H9 (cell line): ENCODE results near the gene SLC25A39. TPM values are rescaled to one million over a fixed set of nuclear protein-coding genes. Genes with fewer than 3 reads are reported as not detected.

Experiments
- DNase-seq: peaks from one replicate; pipeline ENCODE4 v3.0.0-alpha.2; 2017
- H2AFZ ChIP-seq: one replicate; pipeline ENCODE4 v1.6.1; 2013; ENCODE audit warnings: mild to moderate bottlenecking, low read length, control low read depth, moderate library complexity
- H2AK5ac ChIP-seq: 2 replicates; pipeline ENCODE4 v1.6.1; 2013; ENCODE audit warnings: low read length, control low read depth, mixed read lengths; ENCODE audit not compliant: insufficient read length
- H2BK120ac ChIP-seq: one replicate; pipeline ENCODE4 v1.6.1; 2013; ENCODE audit warnings: low read depth, mild to moderate bottlenecking, low read length, control low read depth, inconsistent platforms; ENCODE audit not compliant: poor library complexity, severe bottlenecking
- H2BK12ac ChIP-seq: 2 replicates; pipeline ENCODE4 v1.6.1; 2013; ENCODE audit warnings: low read length, control low read depth, mixed read lengths, low read depth; ENCODE audit not compliant: insufficient read length
- H2BK15ac ChIP-seq: 2 replicates; pipeline ENCODE4 v1.6.1; 2013; ENCODE audit warnings: low read depth, low read length, control low read depth
- H2BK20ac ChIP-seq: one replicate; pipeline ENCODE4 v1.6.1; 2013; ENCODE audit warnings: low read depth, mild to moderate bottlenecking, low read length, control low read depth, inconsistent platforms; ENCODE audit not compliant: poor library complexity, severe bottlenecking
- H2BK5ac ChIP-seq: 2 replicates; pipeline ENCODE4 v1.6.1; 2013; ENCODE audit warnings: low read length, control low read depth, mixed read lengths; ENCODE audit not compliant: insufficient read length
- H3K14ac ChIP-seq: 2 replicates; pipeline ENCODE4 v1.6.1; 2013; ENCODE audit warnings: low read length, control low read depth; ENCODE audit not compliant: insufficient read depth
- H3K18ac ChIP-seq: 2 replicates; pipeline ENCODE4 v1.6.1; 2013; ENCODE audit warnings: low read depth, mild to moderate bottlenecking, mixed read lengths, low read length, control low read depth; ENCODE audit not compliant: insufficient read length
- H3K23ac ChIP-seq: 2 replicates; pipeline ENCODE4 v1.6.1; 2013; ENCODE audit warnings: low read length, control low read depth, mixed read lengths, low read depth; ENCODE audit not compliant: insufficient read length
- H3K23me2 ChIP-seq: 2 replicates; pipeline ENCODE4 v1.6.1; 2013; ENCODE audit warnings: low read depth, mild to moderate bottlenecking, mixed read lengths, low read length, control low read depth; ENCODE audit not compliant: insufficient read length, poor library complexity, severe bottlenecking
- H3K27ac ChIP-seq: 2 replicates; pipeline ENCODE4 v1.5.1; 2013; ENCODE audit warnings: low read length, control low read depth, mixed read lengths, low read depth; ENCODE audit not compliant: insufficient read length
- H3K27me3 ChIP-seq: 2 replicates; pipeline ENCODE4 v1.6.1; 2013; ENCODE audit warnings: low read length, control low read depth, inconsistent platforms; ENCODE audit not compliant: insufficient read depth
- H3K4ac ChIP-seq: 2 replicates; pipeline ENCODE4 v1.6.1; 2013; ENCODE audit warnings: low read depth, mild to moderate bottlenecking, control low read depth, inconsistent platforms, low read length, moderate library complexity
- H3K4me1 ChIP-seq: 2 replicates; pipeline ENCODE4 v1.6.1; 2013; ENCODE audit warnings: low read length, control low read depth, inconsistent platforms; ENCODE audit not compliant: insufficient read depth
- H3K4me2 ChIP-seq: 2 replicates; pipeline ENCODE4 v1.6.1; 2013; ENCODE audit warnings: low read length, control low read depth, mixed read lengths; ENCODE audit not compliant: insufficient read length, insufficient read depth
- H3K56ac ChIP-seq: 2 replicates; pipeline ENCODE4 v1.6.1; 2013; ENCODE audit warnings: low read depth, mild to moderate bottlenecking, mixed read lengths, low read length, control low read depth; ENCODE audit not compliant: insufficient read length
- H3K79me1 ChIP-seq: 2 replicates; pipeline ENCODE4 v1.6.1; 2013; ENCODE audit warnings: low read depth, mild to moderate bottlenecking, moderate library complexity, low read length, control low read depth, inconsistent platforms; ENCODE audit not compliant: insufficient read depth, poor library complexity, severe bottlenecking
- H3K79me2 ChIP-seq: 2 replicates; pipeline ENCODE4 v1.6.1; 2013; ENCODE audit warnings: low read length, control low read depth, inconsistent platforms; ENCODE audit not compliant: insufficient read depth
- H3K9ac ChIP-seq: 2 replicates; pipeline ENCODE4 v1.6.1; 2013; ENCODE audit warnings: low read length, control low read depth, mixed read lengths; ENCODE audit not compliant: insufficient read length; ENCODE audit errors: extremely low read depth
- H3K9me3 ChIP-seq: one replicate; pipeline ENCODE4 v1.6.1; 2013; ENCODE audit warnings: low read depth, low read length, inconsistent platforms; ENCODE audit not compliant: control insufficient read depth
- H3T11ph ChIP-seq: one replicate; pipeline ENCODE4 v1.6.1; 2013; ENCODE audit warnings: mild to moderate bottlenecking, low read length, control low read depth, inconsistent platforms
- H4K20me1 ChIP-seq: one replicate; pipeline ENCODE4 v1.6.1; 2013; ENCODE audit not compliant: control insufficient read depth, insufficient read length, insufficient read depth
- H4K5ac ChIP-seq: 2 replicates; pipeline ENCODE4 v1.6.1; 2013; ENCODE audit warnings: low read depth, mild to moderate bottlenecking, mixed read lengths, low read length, control low read depth; ENCODE audit not compliant: insufficient read length
- H4K8ac ChIP-seq: replicated peaks from 2 replicates; pipeline ENCODE4 v1.6.1; 2013; ENCODE audit warnings: low read length, control low read depth, mixed read lengths, low read depth; ENCODE audit not compliant: insufficient read length
- H4K91ac ChIP-seq: 2 replicates; pipeline ENCODE4 v1.6.1; 2013; ENCODE audit warnings: low read depth, mild to moderate bottlenecking, moderate library complexity, mixed read lengths, low read length, control low read depth; ENCODE audit not compliant: insufficient read length
- H3K27ac Mint-ChIP-seq, 3 experiments: 2 replicates in 2 of 3; 3 replicates in 1 of 3; pipeline ENCODE4 v1.8.0; 2020 to 2021; ENCODE audit warnings: mixed read lengths in 3 of 3, mild to moderate bottlenecking in 1 of 3, moderate library complexity in 1 of 3
- H3K27me3 Mint-ChIP-seq: 2 replicates; pipeline ENCODE4 v1.8.0; 2021; ENCODE audit warnings: low read depth, mild to moderate bottlenecking, moderate library complexity, mixed read lengths
- H3K36me3 Mint-ChIP-seq, 3 experiments: 2 replicates in 2 of 3; 3 replicates in 1 of 3; pipeline ENCODE4 v1.8.0; 2020 to 2021; ENCODE audit warnings: low read depth in 3 of 3, mixed read lengths in 3 of 3; ENCODE audit not compliant: insufficient read depth in 1 of 3
- H3K4me1 Mint-ChIP-seq, 2 experiments: 2 replicates each; pipeline ENCODE4 v1.8.0; 2020; ENCODE audit warnings: mixed read lengths in 2 of 2
- H3K4me3 Mint-ChIP-seq, 2 experiments: 2 replicates in 1 of 2; 3 replicates in 1 of 2; pipeline ENCODE4 v1.8.0; 2020 to 2021; ENCODE audit warnings: mild to moderate bottlenecking in 2 of 2, mixed read lengths in 2 of 2, moderate library complexity in 1 of 2
- H3K9me3 Mint-ChIP-seq, 2 experiments: 2 replicates in 1 of 2; 3 replicates in 1 of 2; pipeline ENCODE4 v1.8.0; 2020; ENCODE audit warnings: mild to moderate bottlenecking in 2 of 2, mixed read lengths in 2 of 2, moderate library complexity in 1 of 2
- WGBS: extraction: QIAGEN DNeasy Blood & Tissue Kit; methylation state at CpG from one replicate; pipeline ENCODE4 v1.1.7; 2013; ENCODE audit warnings: missing lambda C conversion rate, low lambda C conversion rate, mixed read lengths; ENCODE audit not compliant: insufficient read length; ENCODE audit errors: extremely low coverage; 5-methylcytosine and 5-hydroxymethylcytosine counted together
- total RNA-seq: library from RNA; stranded (reverse); gene quantifications from 2 replicates; pipeline ENCODE4 v1.2.1, GENCODE V29; 2021
- TF ChIP-seq, protein P1 (sequence below): fragments of 200-600 bp; sonication (generic); conservative IDR thresholded peaks from 3 replicates; pipeline ENCODE4 v1.8.0; 2021; ENCODE audit warnings: antibody characterized with exemption, mild to moderate bottlenecking

The SLC25A39 gene
- total RNA-seq, 1 experiment from 2014 or later, result 227 TPM

DNA sequence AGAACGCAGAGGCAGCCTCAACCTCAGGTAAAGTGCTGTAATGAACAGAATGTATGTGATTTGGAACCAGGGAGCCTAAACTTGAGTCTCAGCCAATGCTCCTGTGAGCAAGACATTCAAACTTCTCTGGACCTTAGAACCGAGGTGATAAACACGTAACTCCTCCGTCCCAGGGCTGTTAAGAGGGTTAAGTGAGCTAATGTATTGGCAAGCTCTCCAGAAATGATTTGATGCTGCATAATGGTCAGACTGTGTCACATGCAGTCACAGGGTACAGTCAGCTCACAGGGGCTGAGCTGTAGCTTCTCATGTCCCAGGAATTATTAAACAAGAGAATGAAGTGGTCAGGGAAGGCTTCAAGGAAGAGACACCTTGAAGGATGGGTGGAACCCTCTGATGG, 46.6 kb downstream of the SLC25A39 start:
- no peak overlapping the region for H4K8ac ChIP-seq
- no peaks in the 10 kb centered on the region for H3K9me3 ChIP-seq
- H3K27me3 ChIP-seq, result no peaks in the 10 kb centered on the region
- H3K27ac Mint-ChIP-seq, result no peak overlapping the region; a peak in 1 of 7 replicates
- H2BK15ac ChIP-seq, result no peak overlapping the region
- no peak overlapping the region for H3K4ac ChIP-seq
- no CpG with 5 or more reads among the region's 4 CpGs for WGBS
- no peak overlapping the region for H4K5ac ChIP-seq
- no peak overlapping the region for H3K4me3 Mint-ChIP-seq
- no peak overlapping the region for H2AFZ ChIP-seq
- H3K56ac ChIP-seq, result no peak overlapping the region
- H3K23ac ChIP-seq, result no peak overlapping the region
- no peak for DNase-seq
- H4K20me1 ChIP-seq, result no peaks in the 10 kb centered on the region
- peaks cover 21 to 39% of the 10 kb centered on the region in 2 experiments for H3K4me1 Mint-ChIP-seq
- H3K27ac ChIP-seq, result no peak overlapping the region
- no peak overlapping the region for H3T11ph ChIP-seq
- no peak overlapping the region for H2BK20ac ChIP-seq
- H3K79me2 ChIP-seq, result no peaks in the 10 kb centered on the region
- H3K9ac ChIP-seq, result no peak overlapping the region
- H3K4me2 ChIP-seq, result no peak overlapping the region
- no peak overlapping the region for H3K14ac ChIP-seq
- peaks cover 4% of the 10 kb centered on the region for H3K23me2 ChIP-seq
- no peak overlapping the region for H2AK5ac ChIP-seq
- TF ChIP-seq, protein P1, sequence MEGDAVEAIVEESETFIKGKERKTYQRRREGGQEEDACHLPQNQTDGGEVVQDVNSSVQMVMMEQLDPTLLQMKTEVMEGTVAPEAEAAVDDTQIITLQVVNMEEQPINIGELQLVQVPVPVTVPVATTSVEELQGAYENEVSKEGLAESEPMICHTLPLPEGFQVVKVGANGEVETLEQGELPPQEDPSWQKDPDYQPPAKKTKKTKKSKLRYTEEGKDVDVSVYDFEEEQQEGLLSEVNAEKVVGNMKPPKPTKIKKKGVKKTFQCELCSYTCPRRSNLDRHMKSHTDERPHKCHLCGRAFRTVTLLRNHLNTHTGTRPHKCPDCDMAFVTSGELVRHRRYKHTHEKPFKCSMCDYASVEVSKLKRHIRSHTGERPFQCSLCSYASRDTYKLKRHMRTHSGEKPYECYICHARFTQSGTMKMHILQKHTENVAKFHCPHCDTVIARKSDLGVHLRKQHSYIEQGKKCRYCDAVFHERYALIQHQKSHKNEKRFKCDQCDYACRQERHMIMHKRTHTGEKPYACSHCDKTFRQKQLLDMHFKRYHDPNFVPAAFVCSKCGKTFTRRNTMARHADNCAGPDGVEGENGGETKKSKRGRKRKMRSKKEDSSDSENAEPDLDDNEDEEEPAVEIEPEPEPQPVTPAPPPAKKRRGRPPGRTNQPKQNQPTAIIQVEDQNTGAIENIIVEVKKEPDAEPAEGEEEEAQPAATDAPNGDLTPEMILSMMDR, result no peak
- no peak overlapping the region for H2BK5ac ChIP-seq
- H3K36me3 Mint-ChIP-seq, result no peaks in the 10 kb centered on the region
- no peaks in the 10 kb centered on the region for H3K79me1 ChIP-seq
- H3K27me3 Mint-ChIP-seq, result peaks cover 3% of the 10 kb centered on the region
- H2BK12ac ChIP-seq, result no peak overlapping the region
- no peak overlapping the region for H2BK120ac ChIP-seq
- H3K9me3 Mint-ChIP-seq, result no peaks in the 10 kb centered on the region
- H3K4me1 ChIP-seq, result peaks cover 13% of the 10 kb centered on the region; the same call in 1 of the 2 replicates
- H4K91ac ChIP-seq, result no peak overlapping the region
- no peak overlapping the region for H3K18ac ChIP-seq
